Trophoblast cell (in vitro differentiated cells and primary cell): ENCODE data around the gene C4B.
"Not testable (repeated sequence)": the region's sequence is repeated elsewhere in the genome, so short reads cannot be mapped to it uniquely, and the experiment has no call there.

Experiments used
- DNase-seq, 2 donors: peaks; one replicate each; pipeline ENCODE4 v3.0.0-alpha.2; 2016
- H2AFZ ChIP-seq: 2 replicates; pipeline ENCODE4 v1.6.1; 2013; ENCODE audit warnings: low read length, moderate library complexity, mild to moderate bottlenecking; ENCODE audit not compliant: insufficient read depth, poor library complexity
- H2AK5ac ChIP-seq: 2 replicates; pipeline ENCODE4 v1.6.1; 2013; ENCODE audit warnings: mild to moderate bottlenecking, low read length
- H2BK120ac ChIP-seq: 2 replicates; pipeline ENCODE4 v1.6.1; 2013; ENCODE audit warnings: low read length, mild to moderate bottlenecking, moderate library complexity; ENCODE audit not compliant: insufficient read depth, poor library complexity
- H2BK12ac ChIP-seq: 2 replicates; pipeline ENCODE4 v1.6.1; 2013; ENCODE audit warnings: mild to moderate bottlenecking, low read length, moderate library complexity
- H2BK5ac ChIP-seq: 2 replicates; pipeline ENCODE4 v1.6.1; 2013; ENCODE audit warnings: low read length, low read depth, moderate library complexity, mild to moderate bottlenecking; ENCODE audit not compliant: poor library complexity
- H3K14ac ChIP-seq: 2 replicates; pipeline ENCODE4 v1.6.1; 2013; ENCODE audit warnings: mild to moderate bottlenecking, low read length
- H3K18ac ChIP-seq: 2 replicates; pipeline ENCODE4 v1.6.1; 2013; ENCODE audit warnings: mild to moderate bottlenecking, low read length
- H3K23ac ChIP-seq: 2 replicates; pipeline ENCODE4 v1.6.1; 2013; ENCODE audit warnings: low read length
- H3K27ac ChIP-seq: 2 replicates; pipeline ENCODE4 v1.5.1; 2013; ENCODE audit warnings: low read depth, mild to moderate bottlenecking, inconsistent platforms, low read length, moderate library complexity
- H3K27me3 ChIP-seq: 2 replicates; pipeline ENCODE4 v1.6.1; 2013; ENCODE audit warnings: inconsistent platforms, mild to moderate bottlenecking, low read length, moderate library complexity; ENCODE audit not compliant: insufficient read depth
- H3K36me3 ChIP-seq, 2 experiments: 1 replicate in 1 of 2; 2 replicates in 1 of 2; pipeline ENCODE4 v1.6.1; 2013; ENCODE audit warnings: low read length in 2 of 2, mild to moderate bottlenecking in 2 of 2, moderate library complexity in 1 of 2; ENCODE audit not compliant: insufficient read depth in 2 of 2, control insufficient read depth in 1 of 2
- H3K4ac ChIP-seq: 2 replicates; pipeline ENCODE4 v1.6.1; 2013; ENCODE audit warnings: low read depth, mild to moderate bottlenecking, low read length, moderate library complexity
- H3K4me1 ChIP-seq, 2 experiments: 1 replicate in 1 of 2; 2 replicates in 1 of 2; pipeline ENCODE4 v1.6.1; 2013; ENCODE audit warnings: low read length in 2 of 2, mild to moderate bottlenecking in 2 of 2, moderate library complexity in 1 of 2; ENCODE audit not compliant: insufficient read depth in 2 of 2, control insufficient read depth in 1 of 2
- H3K4me2 ChIP-seq: 2 replicates; pipeline ENCODE4 v1.6.1; 2013; ENCODE audit warnings: inconsistent platforms, mild to moderate bottlenecking, low read length, moderate library complexity
- H3K4me3 ChIP-seq: 2 replicates; pipeline ENCODE4 v1.5.1; 2013; ENCODE audit warnings: mild to moderate bottlenecking, low read depth, low read length, inconsistent platforms
- H3K79me1 ChIP-seq: one replicate; pipeline ENCODE4 v1.6.1; 2013; ENCODE audit warnings: low read length
- H3K79me2 ChIP-seq: 2 replicates; pipeline ENCODE4 v1.6.1; 2013; ENCODE audit warnings: low read length, mild to moderate bottlenecking; ENCODE audit not compliant: control insufficient read depth, insufficient read depth, poor library complexity
- H3K9ac ChIP-seq: 2 replicates; pipeline ENCODE4 v1.6.1; 2013; ENCODE audit warnings: mild to moderate bottlenecking, low read length
- H3K9me3 ChIP-seq: 2 replicates; pipeline ENCODE4 v1.6.1; 2013; ENCODE audit warnings: low read depth, mild to moderate bottlenecking, control low read depth, inconsistent platforms, low read length; ENCODE audit not compliant: insufficient read depth
- H4K12ac ChIP-seq: 2 replicates; pipeline ENCODE4 v1.6.1; 2013; ENCODE audit warnings: low read depth, mild to moderate bottlenecking, low read length, moderate library complexity
- H4K8ac ChIP-seq: 2 replicates; pipeline ENCODE4 v1.6.1; 2013; ENCODE audit warnings: low read depth, mild to moderate bottlenecking, low read length, moderate library complexity
- H4K91ac ChIP-seq: one replicate; pipeline ENCODE4 v1.6.1; 2013; ENCODE audit warnings: low read depth, mild to moderate bottlenecking, low read length, moderate library complexity
- WGBS: extraction: QIAGEN DNeasy Blood & Tissue Kit; methylation state at CpG from one replicate; pipeline ENCODE4 v1.1.7; 2013; ENCODE audit warnings: missing lambda C conversion rate; ENCODE audit not compliant: insufficient read length, insufficient coverage; ENCODE audit errors: extremely low coverage; 5-methylcytosine and 5-hydroxymethylcytosine counted together

The C4B gene

GRCh38 chr6:31976065-31976464, 38.5 kb upstream of the C4B start:
- H2BK5ac ChIP-seq: not testable (repeated sequence)

GRCh38 chr6:31977816-31978431, 36.7 kb upstream of the C4B start:
- Histone ChIP-seq H4K12ac (no peak overlapping the region), H4K8ac (no peak overlapping the region), H3K4me1 (peaks cover 2% of the 10 kb centered on the region in 2 experiments), H3K9ac (no peak overlapping the region), H3K27ac (no peak overlapping the region), H3K36me3 (peaks cover 8 to 10% of the 10 kb centered on the region in 2 experiments), H3K14ac (no peak overlapping the region), H3K23ac (no peak overlapping the region), H2BK5ac (no peak overlapping the region), H2BK120ac (no peak overlapping the region), H2AFZ (no peak overlapping the region), H3K79me2 (no peaks in the 10 kb centered on the region), H3K18ac (no peak overlapping the region), H2BK12ac (no peak overlapping the region), H3K4ac (no peak overlapping the region), H3K27me3 (no peaks in the 10 kb centered on the region), H3K4me3 (no peak overlapping the region), H3K79me1 (no peaks in the 10 kb centered on the region), H2AK5ac (no peak overlapping the region), H3K9me3 (no peaks in the 10 kb centered on the region), H3K4me2 (no peak overlapping the region), H4K91ac (no peak overlapping the region)
- no peak for DNase-seq
- WGBS: no CpG with 5 or more reads among the region's 12 CpGs

More at GRCh38 chr6:31976065-31976464, 38.5 kb upstream of the C4B start:
- H3K27me3 ChIP-seq, H4K91ac ChIP-seq, H3K9me3 ChIP-seq, H2AK5ac ChIP-seq, DNase-seq, H2AFZ ChIP-seq, H3K79me2 ChIP-seq, H2BK120ac ChIP-seq, H3K14ac ChIP-seq, H3K4me3 ChIP-seq, H3K27ac ChIP-seq, H4K12ac ChIP-seq, H3K36me3 ChIP-seq, H3K4ac ChIP-seq, H2BK12ac ChIP-seq, H3K18ac ChIP-seq, H4K8ac ChIP-seq, H3K23ac ChIP-seq, H3K9ac ChIP-seq, H3K4me2 ChIP-seq: not testable (repeated sequence)
- Histone ChIP-seq H3K4me1 (peaks cover 9 to 12% of the 10 kb centered on the region in 2 experiments), H3K79me1 (peaks cover 11% of the 10 kb centered on the region)
- no CpG with 5 or more reads among the region's 30 CpGs for WGBS

DNA sequence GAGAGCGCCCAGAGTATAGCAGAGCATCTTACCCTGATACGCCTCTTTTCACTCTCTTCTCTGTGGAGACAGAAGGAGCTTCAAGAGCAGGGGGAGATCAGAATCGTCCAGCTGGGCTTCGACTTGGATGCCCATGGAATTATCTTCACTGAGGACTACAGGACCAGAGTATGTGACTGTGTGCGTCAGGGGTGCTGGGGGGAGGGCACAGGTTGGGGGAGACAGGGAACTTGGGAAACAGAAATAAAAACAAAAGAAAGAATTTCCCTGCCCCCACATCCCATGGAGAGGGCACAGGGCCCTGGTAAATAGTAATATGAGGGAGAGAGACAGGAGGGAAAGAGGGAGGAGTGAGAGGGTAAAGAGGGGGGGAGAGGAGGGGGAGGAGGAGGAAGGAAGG, 35.8 kb upstream of the C4B start:
- Histone ChIP-seq H3K27ac (no peak overlapping the region), H2BK5ac (no peak overlapping the region), H4K12ac (no peak overlapping the region), H3K4me3 (no peak overlapping the region), H3K23ac (no peak overlapping the region), H2AFZ (no peak overlapping the region), H4K8ac (no peak overlapping the region), H2BK120ac (no peak overlapping the region), H3K9me3 (no peaks in the 10 kb centered on the region), H3K18ac (no peak overlapping the region), H3K79me2 (no peaks in the 10 kb centered on the region), H3K14ac (no peak overlapping the region), H3K36me3 (peaks cover 8 to 10% of the 10 kb centered on the region in 2 experiments), H3K4ac (no peak overlapping the region), H3K4me2 (no peak overlapping the region), H2AK5ac (no peak overlapping the region), H3K9ac (no peak overlapping the region), H3K4me1 (no peaks in the 10 kb centered on the region), H3K79me1 (no peaks in the 10 kb centered on the region), H4K91ac (no peak overlapping the region), H2BK12ac (no peak overlapping the region), H3K27me3 (no peaks in the 10 kb centered on the region)
- DNase-seq: no peak
- no CpG with 5 or more reads among the region's 5 CpGs for WGBS

- no peak overlapping the region for H3K4me3 ChIP-seq
- H4K12ac ChIP-seq: no peak overlapping the region
- H3K27me3 ChIP-seq: no peaks in the 10 kb centered on the region
- no peak overlapping the region for H3K23ac ChIP-seq
- H2BK120ac ChIP-seq: no peak overlapping the region
- WGBS: no CpG with 5 or more reads among the region's 3 CpGs
- no peak overlapping the region for H4K8ac ChIP-seq
- H3K9me3 ChIP-seq: no peaks in the 10 kb centered on the region
- no peak for DNase-seq
- no peak overlapping the region for H3K4ac ChIP-seq
- no peak overlapping the region for H3K18ac ChIP-seq
- no peak overlapping the region for H3K14ac ChIP-seq
- no peaks in the 10 kb centered on the region for H3K4me1 ChIP-seq
- H2AK5ac ChIP-seq: no peak overlapping the region
- no peak overlapping the region for H3K9ac ChIP-seq
- no peaks in the 10 kb centered on the region for H3K79me2 ChIP-seq
- H2BK5ac ChIP-seq: no peak overlapping the region
- H4K91ac ChIP-seq: no peak overlapping the region
- no peaks in the 10 kb centered on the region for H3K79me1 ChIP-seq
- H3K27ac ChIP-seq: no peak overlapping the region
- H2AFZ ChIP-seq: no peak overlapping the region
- H3K4me2 ChIP-seq: no peak overlapping the region
- H2BK12ac ChIP-seq: no peak overlapping the region
- peaks cover 8 to 10% of the 10 kb centered on the region in 2 experiments for H3K36me3 ChIP-seq
Measured at GRCh38 chr6:31979238-31979898, 35.2 kb upstream of the C4B start.
